Measurements from ENCODE around the gene TCAIM.
"Not testable (repeated sequence)": the region's sequence is repeated elsewhere in the genome, so short reads cannot be mapped to it uniquely, and the experiment has no call there.

Gene TCAIM

DNA sequence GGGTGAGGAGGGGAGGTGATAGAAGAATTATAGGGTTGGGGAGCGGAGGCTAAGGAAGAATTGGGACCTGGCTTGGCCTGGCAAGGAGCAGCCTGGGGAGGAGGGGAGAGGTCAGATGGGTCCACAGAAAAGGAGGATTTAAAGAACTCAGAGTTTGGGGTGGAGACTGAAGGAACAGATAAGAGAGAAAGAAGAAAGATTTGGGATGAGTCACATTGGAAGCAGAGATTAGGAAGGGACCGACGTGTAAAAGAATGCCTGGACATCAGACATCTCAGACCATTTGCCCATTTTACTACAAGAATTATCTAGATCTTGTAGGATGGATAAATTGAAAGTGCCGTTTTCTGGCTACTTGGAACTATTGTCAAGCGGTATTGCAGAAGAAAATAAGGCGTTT, 10.4 kb downstream of the TCAIM start:
- no peak for DNase-seq

DNA sequence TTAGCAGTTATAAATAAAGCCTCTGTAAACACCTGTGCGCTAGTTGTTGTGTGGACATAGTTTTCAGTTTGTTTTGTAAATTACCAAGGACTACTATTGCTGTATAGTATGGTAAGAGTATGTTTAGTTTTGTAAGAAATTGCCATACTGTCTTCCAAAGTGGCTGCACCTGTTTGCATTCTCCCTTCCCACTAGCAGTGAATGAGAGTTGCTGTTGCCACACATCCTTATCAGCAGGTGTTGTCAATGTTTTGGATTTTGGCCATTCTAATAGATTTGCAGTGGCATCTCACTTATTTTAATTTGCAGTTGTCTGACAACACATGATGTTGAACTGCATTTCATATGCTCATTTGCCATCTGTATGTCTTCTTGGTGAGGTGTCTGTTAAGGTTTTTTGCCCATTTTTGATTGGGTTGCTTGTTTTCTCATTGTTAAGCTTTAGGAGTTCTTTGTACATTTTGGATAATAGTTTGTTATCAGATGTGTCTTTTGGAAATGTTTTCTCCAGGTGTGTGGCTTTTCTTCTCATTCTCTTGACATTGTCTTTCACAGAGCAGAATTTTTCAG, 14.9 kb downstream of the TCAIM start:
- no peak for DNase-seq

DNA sequence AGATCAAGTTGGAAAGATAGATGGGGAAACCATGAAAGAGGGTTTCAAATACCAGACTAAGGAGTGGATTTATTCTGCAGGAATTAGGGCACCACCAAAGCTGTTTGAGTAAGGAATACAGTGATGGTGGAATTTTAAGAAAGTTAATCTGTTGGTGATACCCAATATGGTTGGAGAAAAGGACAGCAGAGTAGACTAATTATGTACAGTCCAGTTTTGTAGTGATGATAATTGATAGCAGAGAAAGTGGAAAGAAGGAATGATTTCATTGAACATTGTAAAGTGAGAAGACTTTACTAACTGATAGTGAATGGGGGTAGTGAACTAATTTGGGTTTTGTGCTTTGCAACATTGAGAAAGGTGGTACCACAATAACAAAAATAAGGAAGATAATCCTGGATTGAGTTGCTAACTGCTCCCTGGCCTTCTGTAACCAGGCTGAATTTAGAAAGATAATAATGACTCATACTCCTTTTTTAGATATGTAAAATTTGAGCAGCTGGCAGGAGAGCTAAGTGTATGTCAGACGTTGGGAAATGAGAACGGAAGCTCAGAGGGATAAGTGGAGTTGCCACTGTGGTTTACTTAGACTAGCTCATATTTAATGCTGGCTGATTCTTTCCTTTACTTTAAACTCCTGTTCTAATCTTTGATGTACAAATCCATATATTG, 16.9 kb downstream of the TCAIM start:
- DNase-seq = peak; percentile 39

DNA sequence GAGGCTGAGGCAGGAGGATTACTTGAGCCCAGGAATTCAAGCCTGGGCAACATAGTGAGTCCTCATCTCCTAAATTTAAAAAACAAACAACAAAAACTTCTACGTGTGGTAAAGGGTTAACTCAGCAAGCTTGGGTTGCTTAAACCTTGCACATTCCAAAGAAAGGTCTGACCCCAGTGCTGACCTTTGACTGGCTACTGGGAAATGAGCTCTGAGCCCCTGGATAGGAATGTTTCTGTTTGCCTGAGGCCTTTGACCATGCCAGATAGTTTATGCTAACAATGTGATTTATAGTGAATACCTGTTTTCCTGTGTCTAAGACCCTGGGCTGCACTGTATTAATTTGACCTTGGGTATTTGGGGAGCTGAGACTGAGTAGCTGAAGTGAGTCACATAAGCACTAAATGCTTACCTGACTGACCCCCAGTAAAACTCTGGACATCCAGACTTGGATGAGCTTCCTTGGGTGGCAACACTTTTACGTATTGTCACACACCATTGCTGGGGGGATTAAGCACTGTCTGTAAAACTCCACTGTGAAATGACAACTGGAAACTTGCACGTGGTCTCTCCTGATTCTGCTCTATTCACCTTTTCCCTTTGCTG, 20.7 kb downstream of the TCAIM start:
- DNase-seq = no peak

DNA sequence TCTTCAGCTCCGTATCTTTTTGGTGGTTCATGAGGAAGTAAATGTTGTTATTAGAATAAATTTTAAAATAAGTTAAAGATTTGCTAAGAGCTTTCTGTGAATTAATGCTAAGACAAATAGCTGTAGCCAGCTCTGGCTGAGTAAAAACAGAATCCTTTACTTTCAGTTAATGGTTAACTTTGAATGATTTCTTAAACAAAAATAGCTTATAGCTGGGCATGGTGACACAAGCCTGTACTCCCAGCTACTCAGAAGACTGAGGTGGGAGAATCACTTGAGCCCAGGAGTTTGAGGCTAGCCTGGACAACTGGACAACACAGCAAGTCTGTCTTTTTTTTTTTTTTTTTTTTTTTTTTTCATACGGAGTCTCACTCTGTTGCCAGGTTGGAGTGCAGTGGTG, 25.0 kb downstream of the TCAIM start:
- no peak for DNase-seq

DNA sequence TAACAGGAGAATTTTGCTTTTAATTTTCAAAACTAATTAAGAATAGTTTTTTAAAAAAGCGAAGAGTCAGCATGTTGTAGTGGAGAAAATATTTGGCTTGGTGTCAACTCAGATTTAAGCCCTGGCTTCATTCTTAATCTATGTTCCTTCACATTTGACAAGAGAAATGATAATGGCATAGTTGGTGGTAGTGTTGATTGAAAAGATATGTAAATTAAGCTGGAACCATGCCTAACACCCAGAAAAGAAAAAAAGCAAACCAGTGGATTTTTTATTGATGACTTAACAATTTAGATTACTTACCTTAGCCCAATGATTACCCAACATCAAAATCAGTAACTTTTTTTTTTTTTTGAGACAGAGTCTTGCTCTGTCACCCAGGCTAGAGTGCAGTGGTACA, 27.4 kb downstream of the TCAIM start:
- DNase-seq = no peak

DNA sequence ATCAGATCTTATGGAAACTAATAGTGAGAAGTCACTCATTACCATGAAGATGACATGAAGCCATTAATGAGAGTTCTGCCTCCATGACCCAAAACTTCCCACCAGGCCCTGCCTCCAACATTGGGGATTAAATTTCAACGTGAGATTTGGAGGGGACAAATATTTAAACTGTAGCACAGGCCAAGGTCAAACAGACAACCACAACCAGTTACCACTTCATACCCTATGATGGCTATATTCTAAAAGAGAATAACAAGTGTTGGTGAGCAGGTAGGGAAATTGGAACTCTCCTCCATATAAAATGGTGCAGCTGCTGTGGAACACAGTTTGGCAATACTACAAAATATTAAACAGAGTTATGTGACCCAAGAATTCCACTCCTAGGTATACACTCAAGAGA, 36.9 kb downstream of the TCAIM start:
- no peak for DNase-seq

DNA sequence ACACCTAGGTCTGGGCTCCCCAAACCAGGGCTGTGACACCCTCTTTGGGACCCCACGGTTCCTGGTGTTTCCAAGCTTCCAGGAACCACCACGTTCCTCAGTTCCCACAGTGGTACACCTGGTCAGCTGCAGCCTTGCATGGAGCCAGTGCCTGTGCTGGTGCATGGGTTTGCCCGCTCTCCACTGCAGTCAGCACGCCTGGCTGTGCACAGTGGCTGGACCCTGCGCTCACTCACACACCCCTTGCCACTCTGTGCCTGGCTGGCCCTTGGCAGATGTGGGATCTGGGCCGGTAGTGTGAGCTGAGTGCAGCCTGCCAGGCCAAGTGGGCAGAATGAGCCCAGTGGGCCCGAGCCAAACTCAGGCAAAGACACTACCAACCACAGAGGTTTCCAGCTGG, 48.8 kb downstream of the TCAIM start:
- DNase-seq = no peak

DNA sequence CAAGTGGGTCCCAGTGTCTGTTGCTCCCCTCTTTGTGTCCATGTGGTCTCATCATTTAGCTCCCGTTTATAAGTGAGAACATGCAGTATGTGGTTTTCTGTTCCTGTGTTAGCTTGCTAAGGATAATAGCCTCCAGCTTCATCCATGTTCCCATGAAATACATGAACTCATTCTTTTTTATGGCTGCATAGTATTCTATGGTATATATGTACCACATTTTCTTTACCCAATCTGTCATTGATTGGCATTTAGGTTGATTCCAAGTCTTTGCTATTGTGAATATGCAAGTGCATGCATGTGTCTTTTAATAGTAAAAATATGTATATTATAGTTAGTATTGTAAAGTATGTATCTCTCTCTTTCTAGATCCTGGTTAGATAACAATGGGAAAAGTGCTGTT, 53.9 kb downstream of the TCAIM start:
- DNase-seq = no peak

DNA sequence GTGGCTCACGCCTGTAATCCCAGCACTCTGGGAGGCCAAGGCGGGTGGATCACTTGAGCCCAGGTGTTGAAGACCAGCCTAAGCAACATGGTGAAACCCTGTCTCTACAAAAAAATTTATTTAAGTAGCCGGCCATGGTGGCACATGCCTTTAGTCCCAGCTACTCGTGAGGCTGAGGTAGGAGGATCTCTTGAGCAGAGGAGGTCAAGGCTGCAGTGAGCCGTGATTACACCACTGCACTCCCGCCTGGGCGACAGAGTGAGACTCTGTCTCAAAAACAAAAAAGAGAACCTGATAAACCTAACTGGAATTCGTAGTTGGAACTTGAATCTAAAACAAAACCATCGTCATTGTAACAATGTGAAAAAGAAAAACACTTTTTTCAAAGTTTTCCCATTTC, 57.1 kb downstream of the TCAIM start:
- no peak for DNase-seq

DNA sequence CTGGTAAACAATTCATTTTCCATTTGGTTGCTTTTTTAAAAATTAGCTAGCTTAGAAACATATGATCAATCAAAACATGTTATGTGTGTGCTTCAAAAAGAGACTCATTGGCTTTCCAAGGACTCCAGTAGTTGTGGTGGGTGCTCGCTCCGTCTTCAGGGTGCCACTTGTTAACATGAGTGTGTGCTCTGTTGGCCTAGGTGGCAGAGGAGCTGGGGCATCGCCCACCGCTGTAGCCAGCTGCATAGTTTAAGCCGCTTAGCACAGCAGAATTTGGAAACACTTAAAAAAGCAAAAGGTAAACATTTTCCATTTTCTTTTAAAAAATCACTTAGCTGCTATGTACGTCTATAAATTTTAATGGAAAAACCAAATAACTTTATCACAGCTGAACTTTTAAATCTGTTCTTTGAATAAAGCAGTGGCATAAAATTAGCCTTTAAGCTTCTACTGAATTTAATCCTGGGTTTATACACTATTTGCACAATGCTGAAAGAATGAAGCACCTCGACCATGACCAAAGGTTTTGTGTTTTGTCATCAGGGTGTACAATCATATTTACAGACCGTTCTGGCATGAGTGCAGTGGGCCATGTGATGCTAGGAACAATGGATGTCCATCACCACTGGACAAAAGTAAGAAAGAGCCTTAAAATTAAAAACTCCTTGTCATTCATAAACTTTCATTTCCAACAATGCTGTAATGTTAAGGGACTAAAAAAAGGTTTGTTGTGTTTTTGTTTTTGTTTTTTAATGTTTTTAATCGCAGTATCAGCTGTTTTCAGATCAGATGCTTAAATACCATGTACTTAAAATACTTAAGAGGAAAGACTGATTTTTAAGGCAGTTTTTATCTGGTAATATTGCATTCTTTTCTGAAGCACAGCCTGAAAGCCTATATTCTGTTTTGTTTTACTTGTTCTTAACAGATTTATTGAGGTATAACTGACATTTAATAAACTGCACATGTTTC, 57.9 kb downstream of the TCAIM start:
- DNase-seq = no peak

DNA sequence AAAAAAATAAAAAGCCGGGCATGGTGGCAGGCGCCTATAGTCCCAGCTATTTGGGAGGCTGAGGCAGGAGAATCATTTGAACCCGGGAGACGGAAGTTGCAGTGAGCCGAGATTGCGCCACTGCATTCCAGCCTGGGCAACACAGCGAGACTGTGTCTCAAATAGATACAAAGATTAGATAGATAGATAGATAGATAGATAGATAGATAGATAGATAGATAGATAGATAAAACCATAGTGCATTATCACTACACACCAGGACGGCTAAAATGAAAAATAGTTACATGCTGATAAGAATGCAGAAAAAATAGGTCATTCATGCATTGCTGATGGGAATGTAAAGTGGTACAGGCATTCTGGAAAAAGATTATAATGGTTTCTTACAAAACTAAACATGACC, 59.7 kb downstream of the TCAIM start:
- not testable (repeated sequence) for DNase-seq

DNA sequence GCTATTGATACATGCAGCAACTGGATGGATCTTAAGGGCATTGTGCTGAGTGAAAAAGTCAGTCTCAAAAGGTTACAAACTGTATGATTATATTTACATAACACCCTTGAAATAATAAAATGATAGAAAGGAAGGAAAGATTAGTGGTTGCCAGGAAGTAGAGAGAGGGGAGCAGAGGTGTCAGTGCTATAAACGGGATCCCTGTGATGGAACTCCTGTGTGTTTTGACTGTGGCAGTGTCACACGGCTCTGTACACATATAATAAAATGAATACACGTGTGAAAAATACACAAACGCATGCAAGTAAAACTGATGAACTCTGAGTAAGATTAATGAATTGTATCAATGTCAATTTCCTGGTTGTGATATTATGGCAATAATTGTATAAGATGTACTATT, 60.3 kb downstream of the TCAIM start:
- no peak for DNase-seq

DNA sequence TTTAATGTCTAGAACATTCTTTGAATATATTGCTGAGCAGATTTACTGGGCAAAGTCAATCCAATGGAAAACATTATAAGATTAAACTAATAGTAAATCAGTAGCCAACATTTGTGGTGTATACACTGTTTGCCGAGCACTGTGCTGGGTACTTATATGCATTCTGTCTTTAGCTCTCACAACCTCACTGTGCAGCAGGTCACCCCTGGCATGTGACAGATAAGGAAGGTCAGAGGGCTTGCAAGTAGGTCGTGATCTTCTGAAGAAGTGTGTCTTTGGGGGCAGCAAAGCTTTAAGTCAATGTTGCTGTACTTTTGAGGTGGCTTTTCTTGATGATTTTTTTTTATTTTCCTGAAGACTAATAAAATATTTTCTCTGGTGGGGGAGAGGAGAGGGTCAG, 62.2 kb downstream of the TCAIM start:
- no peak for DNase-seq

DNA sequence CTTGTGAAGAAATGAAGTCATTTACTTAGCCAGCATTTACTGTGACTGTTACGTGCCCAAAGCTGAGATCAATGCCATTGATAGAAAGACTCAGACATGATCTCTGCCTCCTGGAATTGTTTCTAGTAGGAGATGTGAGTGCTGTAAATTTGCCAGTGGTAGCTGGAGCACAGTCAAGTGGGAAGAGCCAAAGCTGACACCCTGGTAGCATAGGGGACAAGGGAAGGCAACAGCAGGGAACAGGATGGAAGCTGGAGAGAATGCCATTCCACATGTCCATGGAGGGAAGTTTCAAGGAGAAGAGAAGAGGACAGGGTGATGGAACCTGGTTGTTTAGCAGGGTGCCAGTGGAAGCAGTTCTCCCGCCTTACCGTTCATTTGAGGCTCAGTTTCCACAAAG, 64.0 kb downstream of the TCAIM start:
- no peak for DNase-seq

DNA sequence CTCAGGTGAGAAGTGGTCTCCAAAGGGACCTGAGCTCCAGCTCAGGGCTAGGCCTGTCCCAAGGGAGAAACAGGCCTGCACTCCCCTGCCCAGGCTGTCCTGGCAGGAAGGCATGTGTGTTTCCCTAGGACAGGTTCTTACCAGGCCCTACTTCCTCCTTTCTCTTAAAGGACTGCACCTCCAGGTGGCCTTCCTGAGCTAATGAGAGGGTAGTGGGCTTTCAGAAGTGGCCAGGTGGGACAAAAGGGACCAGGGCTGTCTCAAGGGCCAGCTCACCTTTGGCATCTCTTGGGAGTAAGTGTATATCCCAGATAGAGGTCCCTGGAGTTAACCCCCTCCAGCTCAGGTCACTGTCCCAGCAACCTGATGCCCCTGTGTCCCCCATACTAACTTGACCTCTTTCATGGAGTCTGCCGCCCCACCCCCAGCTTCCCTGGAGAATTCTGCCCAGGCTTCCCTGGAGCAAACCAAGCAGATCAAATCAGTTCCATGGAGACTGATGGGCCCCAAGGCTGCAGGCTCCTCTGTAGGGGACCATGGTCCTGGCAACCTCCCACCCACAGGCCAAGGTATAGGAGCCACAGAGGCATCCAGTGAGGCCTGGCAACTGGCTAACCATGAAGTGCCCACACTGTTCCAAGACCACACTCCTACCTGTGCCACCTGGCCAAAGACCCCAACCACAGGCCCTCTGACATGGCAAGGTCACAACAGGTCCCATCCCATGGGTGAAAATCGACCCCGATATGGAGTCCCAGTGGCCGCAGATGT, 71.3 kb downstream of the TCAIM start:
- no peak for DNase-seq

DNA sequence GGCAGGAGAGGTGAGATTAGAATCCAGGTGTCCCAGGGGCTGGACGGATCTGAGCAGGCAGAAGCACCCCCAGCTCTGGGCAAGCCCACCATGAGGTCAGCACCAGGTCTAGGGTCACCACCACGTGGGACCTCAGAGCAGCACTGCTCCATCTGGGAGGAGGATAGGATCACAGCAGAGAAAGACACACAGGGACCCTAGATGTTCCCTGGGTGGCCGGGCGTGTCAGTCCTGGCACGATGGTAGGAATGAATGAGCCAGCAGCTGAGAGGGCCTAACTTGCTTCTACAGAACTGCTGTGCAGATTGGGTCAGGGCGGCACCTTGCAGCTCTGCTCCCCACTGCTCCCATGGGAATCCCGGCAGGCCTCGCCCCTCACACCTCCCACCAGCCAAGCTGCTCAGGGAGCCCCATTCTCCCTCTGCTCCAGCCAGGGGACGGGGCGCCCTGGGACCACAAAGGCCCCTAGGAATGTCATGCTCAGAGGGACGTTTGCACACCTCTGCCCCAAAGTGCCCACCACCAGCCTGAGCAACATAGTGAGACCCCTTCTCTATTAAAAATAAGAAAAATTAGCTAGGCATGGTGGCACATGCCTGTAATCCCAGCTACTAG, 72.6 kb downstream of the TCAIM start:
- no peak for DNase-seq

DNA sequence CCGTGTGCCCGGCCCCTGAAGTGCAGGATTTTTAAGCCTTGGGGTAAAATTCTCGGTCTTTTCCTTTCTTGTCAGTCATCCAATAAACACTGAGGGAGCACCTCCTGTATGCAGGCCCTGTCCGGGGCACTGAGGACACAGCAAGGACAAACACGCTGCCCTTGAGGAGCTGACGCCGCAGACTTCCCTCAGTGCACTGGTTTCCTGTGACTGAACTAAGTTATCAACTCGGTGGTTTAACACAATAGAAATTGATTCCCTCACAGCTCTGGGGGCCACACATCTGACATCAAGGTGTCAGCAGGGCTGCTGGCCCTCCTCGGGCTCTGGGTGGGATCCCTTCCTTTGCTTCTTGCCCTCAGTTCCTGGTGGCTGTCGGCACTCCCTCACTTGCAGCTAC, 73.8 kb downstream of the TCAIM start:
- no peak for DNase-seq

DNA sequence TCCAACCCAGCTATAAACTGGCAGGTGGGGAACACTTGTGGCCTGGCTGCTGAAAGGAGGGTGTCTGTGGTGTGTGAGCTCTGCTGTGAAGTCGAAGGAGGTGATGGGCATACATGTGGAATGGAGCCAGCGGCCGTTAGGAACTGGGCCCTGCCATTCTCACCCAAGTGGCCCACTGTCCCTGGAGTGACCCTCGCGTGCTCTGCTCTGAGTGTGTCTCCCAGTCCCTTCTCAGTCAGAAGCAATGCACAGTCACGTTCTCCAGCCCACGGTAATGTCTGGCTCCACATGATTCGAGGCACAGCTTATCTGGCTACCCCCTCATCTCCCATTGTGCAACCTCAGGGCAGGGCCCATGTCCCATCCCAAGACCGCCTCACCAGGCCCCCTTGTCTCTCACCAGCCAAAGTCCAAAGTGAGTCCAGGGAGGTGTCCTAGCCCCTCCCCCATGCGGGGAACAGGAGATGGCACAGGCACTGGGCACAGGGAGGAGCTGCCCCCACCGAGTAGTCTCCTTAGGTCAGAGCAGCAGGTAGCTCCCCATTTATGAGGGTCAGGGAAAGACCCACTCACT, 76.0 kb downstream of the TCAIM start:
- no peak for DNase-seq

DNA sequence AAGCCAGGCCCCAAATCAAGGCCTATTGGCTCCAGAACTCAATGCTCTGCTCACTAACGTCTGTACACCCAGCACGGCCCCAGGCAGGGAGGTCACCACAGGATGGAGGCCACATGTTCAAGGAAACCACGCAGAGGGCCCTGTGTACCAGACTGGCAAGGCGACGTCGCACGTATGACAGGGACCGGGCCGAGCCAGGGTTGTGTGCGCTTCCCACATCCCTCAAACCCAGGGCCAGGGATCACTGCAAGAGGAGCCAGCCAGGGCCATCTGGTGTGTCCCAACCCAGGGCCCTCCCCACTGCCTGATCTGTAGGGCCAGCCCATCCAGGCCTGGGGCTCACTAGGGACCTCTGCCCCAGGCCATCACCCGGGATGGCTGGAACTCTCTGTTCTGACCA, 76.9 kb downstream of the TCAIM start:
- no peak for DNase-seq

DNA sequence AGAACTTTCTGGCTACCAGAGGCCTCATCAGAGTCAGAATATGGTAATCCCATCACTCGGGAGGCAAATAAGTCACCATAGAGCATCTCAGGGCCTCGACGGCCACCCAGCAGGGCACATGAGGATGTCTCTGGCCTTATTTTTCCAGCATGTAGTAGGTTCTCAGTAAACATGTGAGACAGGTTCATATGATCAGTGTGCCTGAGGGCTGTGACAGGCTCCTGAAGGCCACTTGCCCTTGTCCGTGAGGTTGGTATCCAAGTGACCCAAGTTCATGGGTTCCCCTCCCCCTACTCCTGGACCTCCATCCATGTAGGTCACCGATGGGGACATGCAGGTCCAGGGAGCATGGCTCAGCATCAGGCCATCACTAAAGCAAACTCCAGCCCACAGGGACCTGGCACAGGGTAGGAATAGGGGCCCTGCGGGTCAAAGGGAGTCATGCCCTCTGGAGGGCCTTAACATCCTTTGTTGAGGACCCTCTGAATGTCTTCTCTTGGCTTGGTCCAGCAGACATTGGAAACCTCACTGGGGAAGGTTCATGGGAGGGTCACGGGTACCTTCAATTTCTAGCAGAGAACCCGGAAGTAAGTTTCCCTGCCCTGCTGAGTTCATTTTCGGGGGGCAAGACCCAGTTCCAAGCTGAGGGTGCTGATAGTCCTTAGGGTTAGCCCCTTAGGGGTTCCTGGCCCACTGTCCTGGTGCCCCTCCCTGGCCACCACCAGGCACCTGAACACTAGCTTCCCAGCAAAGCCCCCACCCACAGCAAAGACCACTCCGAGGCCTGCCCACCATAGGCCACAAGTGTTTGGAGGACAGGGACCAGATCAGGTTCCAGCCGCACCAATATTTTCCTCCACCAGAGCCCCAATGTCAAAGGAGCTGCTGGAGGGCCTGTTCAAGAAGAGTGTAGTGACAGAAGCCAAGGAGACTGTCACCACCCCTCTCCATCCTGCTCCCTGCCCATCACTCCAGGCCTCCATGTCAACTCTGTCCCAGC, 77.8 kb downstream of the TCAIM start:
- DNase-seq = no peak
